HL-60 (cell line): ENCODE measurements around the gene IPO5.
"Not testable (repeated sequence)": the region's sequence is repeated elsewhere in the genome, so short reads cannot be mapped to it uniquely, and the experiment has no call there.

Source experiments
- DNase-seq, 2 experiments: peaks; one replicate each; pipeline ENCODE4 v3.0.0-alpha.2; 2010 to 2020; ENCODE audit warnings: low read depth in 1 of 2, low spot score in 1 of 2
- H3K27ac ChIP-seq: fragments of 250-450 bp; sonication (Bioruptor Pico); replicated peaks from 2 replicates; pipeline ENCODE4 v1.5.1; 2020; ENCODE audit warnings: mild to moderate bottlenecking, moderate library complexity
- H3K27me3 ChIP-seq: fragments of 250-450 bp; sonication (Bioruptor Pico); 2 replicates; pipeline ENCODE4 v1.5.1; 2021; ENCODE audit warnings: mild to moderate bottlenecking, moderate library complexity; ENCODE audit not compliant: insufficient read depth, poor library complexity, severe bottlenecking
- H3K4me3 ChIP-seq: replicated peaks from 2 replicates; pipeline ENCODE4 v1.5.1; 2011; ENCODE audit warnings: mild to moderate bottlenecking, control low read depth, low read length; ENCODE audit not compliant: insufficient read depth
- CTCF ChIP-seq: IDR thresholded peaks from one replicate; pipeline ENCODE4 v1.5.1; 2011; ENCODE audit warnings: low read length, control low read depth, inconsistent platforms; ENCODE audit not compliant: insufficient read depth
- GABPA ChIP-seq: IDR thresholded peaks from 2 replicates; pipeline ENCODE4 v1.6.1; 2012; ENCODE audit warnings: low read depth
- POLR2AphosphoS5 ChIP-seq: IDR thresholded peaks from 2 replicates; pipeline ENCODE4 v1.6.1; 2012; ENCODE audit warnings: low read depth
- REST ChIP-seq: IDR thresholded peaks from 2 replicates; pipeline ENCODE4 v1.6.1; 2012; ENCODE audit warnings: low read depth; ENCODE audit not compliant: insufficient replicate concordance
- SPI1 ChIP-seq: IDR thresholded peaks from 2 replicates; pipeline ENCODE4 v1.6.1; 2012; ENCODE audit warnings: low read depth, mild to moderate bottlenecking, borderline replicate concordance

The IPO5 gene

GRCh38 chr13:98044301-98044700 is 90.8 kb downstream of the IPO5 start:
- TF ChIP-seq CTCF (no peak), POLR2AphosphoS5 (no peak), SPI1 (no peak), GABPA (no peak), REST (no peak)
- no peak overlapping the region for H3K27ac ChIP-seq
- DNase-seq = peak in 1 of 2 experiments; percentile 24

GRCh38 chr13:98047785-98048184 is 94.3 kb downstream of the IPO5 start:
- not testable (repeated sequence) for H3K27me3 ChIP-seq, H3K27ac ChIP-seq, H3K4me3 ChIP-seq, DNase-seq

More at GRCh38 chr13:98044301-98044700, 90.8 kb downstream of the IPO5 start:
- Histone ChIP-seq H3K4me3 (no peak overlapping the region), H3K27me3 (no peaks in the 10 kb centered on the region)

GRCh38 chr13:98048265-98048664 is 94.8 kb downstream of the IPO5 start:
- DNase-seq = no peak
- TF ChIP-seq SPI1 (0 out of 2 replicates have a peak, but pooled peaks have one; percentile 16), POLR2AphosphoS5 (no peak)
- H3K27me3 ChIP-seq = no peaks in the 10 kb centered on the region

GRCh38 chr13:98050041-98050466 is 96.6 kb downstream of the IPO5 start:
- TF ChIP-seq REST = no peak
- TF ChIP-seq GABPA = no peak
- TF ChIP-seq SPI1 = no peak
- TF ChIP-seq POLR2AphosphoS5 = no peak
- TF ChIP-seq CTCF = no peak
- DNase-seq = no peak
- no peak overlapping the region for H3K27ac ChIP-seq

More at GRCh38 chr13:98048265-98048664, 94.8 kb downstream of the IPO5 start:
- Histone ChIP-seq H3K4me3 (no peak overlapping the region), H3K27ac (no peak overlapping the region)

GRCh38 chr13:98052412-98052811 is 98.9 kb downstream of the IPO5 start:
- no peaks in the 10 kb centered on the region for H3K27me3 ChIP-seq
- TF ChIP-seq REST = no peak
- TF ChIP-seq POLR2AphosphoS5 = no peak
- TF ChIP-seq CTCF = no peak
- TF ChIP-seq GABPA = no peak
- no peak for TF ChIP-seq SPI1
- H3K4me3 ChIP-seq = no peak overlapping the region
- H3K27ac ChIP-seq = no peak overlapping the region
- DNase-seq = no peak

More at GRCh38 chr13:98050041-98050466, 96.6 kb downstream of the IPO5 start:
- Histone ChIP-seq H3K4me3 (no peak overlapping the region), H3K27me3 (no peaks in the 10 kb centered on the region)
